Mucosa of stomach (tissue), 1 donor: Measurements from ENCODE around the gene NCKAP5.
"Not testable (repeated sequence)": the region's sequence is repeated elsewhere in the genome, so short reads cannot be mapped to it uniquely, and the experiment has no call there.

Experiments used
- H3K27me3 ChIP-seq: one replicate; pipeline ENCODE4 v1.7.0; 2013; ENCODE audit warnings: mild to moderate bottlenecking, low read length; ENCODE audit not compliant: control insufficient read depth, insufficient read depth
- H3K36me3 ChIP-seq: one replicate; pipeline ENCODE4 v1.7.0; 2013; ENCODE audit warnings: low read length; ENCODE audit not compliant: control insufficient read depth, insufficient read depth
- H3K4me1 ChIP-seq: one replicate; pipeline ENCODE4 v1.7.0; 2013; ENCODE audit warnings: mild to moderate bottlenecking, low read length; ENCODE audit not compliant: control insufficient read depth, insufficient read depth
- H3K4me3 ChIP-seq: one replicate; pipeline ENCODE4 v1.7.0; 2013; ENCODE audit warnings: low read length
- H3K9ac ChIP-seq: one replicate; pipeline ENCODE4 v1.7.0; 2013; ENCODE audit warnings: mild to moderate bottlenecking, low read length, moderate library complexity
- H3K9me3 ChIP-seq: one replicate; pipeline ENCODE4 v1.7.0; 2013; ENCODE audit warnings: mild to moderate bottlenecking, low read length, moderate library complexity; ENCODE audit not compliant: control insufficient read depth
- donor health status: Pancreatic carcinoma.

Gene NCKAP5

DNA sequence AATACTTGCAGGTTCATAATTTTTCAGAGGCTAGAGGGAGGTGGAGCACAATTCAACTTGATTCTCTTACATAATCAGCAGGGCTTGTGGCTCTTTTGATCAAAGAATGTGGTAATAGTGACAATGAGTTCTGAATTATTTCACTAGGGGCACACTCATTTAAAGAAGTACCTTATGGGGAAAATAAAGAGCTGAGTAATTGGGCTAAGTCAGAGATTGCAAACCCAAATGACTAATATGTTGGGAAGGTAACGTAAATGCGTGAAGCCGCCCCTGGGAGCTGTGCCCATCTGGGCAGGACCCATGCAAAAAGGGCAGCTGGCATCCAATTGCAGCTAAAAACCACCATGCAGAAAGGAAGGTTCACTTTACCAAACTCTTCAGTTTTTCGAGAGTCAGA lies 35.3 kb downstream of the NCKAP5 start:
- H3K27me3 ChIP-seq = no peaks in the 10 kb centered on the region

DNA sequence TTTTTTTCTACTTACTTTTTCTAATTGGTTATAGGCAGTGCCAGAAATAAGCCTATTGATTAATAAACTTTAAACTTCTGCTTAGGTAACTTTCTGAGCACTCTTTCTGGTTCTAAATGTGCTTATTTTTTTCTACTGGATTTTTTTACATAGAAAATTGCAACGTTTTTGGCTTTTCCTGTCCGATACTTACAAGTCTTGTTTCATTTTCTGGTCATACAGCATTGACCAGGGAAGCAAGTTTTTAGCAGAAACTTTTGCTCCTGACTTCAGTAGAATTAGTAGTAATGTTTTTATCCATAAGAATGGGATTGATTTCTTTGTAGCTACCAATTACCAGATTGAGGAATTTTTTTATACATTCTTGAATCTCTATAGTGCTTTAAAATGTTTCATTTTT lies 36.9 kb downstream of the NCKAP5 start:
- Histone ChIP-seq H3K36me3 (no peaks in the 10 kb centered on the region), H3K9me3 (no peaks in the 10 kb centered on the region), H3K4me1 (no peaks in the 10 kb centered on the region), H3K27me3 (no peaks in the 10 kb centered on the region), H3K9ac (no peak overlapping the region), H3K4me3 (no peak overlapping the region)

More for the DNA sequence above, 35.3 kb downstream of the NCKAP5 start:
- no peak overlapping the region for H3K9ac ChIP-seq
- no peaks in the 10 kb centered on the region for H3K36me3 ChIP-seq
- no peaks in the 10 kb centered on the region for H3K4me1 ChIP-seq
- H3K4me3 ChIP-seq = no peak overlapping the region
- H3K9me3 ChIP-seq = no peaks in the 10 kb centered on the region

DNA sequence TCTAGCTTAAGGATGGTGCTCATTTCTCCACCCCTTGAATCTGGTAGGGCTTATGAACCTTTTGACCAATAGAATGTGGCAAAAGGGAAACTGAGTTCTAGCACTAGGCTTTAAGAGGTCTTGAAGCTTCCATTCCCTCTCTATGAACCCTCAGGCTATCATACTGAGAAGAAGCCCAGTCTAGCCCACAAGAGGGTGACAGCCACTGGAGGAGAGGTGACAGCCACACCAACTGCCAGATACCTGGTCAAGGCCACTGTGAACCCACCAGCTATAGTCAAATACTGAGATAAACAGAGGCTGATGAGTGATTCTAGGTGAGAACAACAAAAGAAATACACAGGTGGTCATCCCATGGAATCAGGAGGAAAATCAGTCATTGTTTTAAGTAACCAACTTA lies 37.6 kb downstream of the NCKAP5 start:
- Histone ChIP-seq H3K36me3 (no peaks in the 10 kb centered on the region), H3K27me3 (no peaks in the 10 kb centered on the region), H3K9me3 (no peaks in the 10 kb centered on the region), H3K4me3 (no peak overlapping the region), H3K4me1 (no peaks in the 10 kb centered on the region), H3K9ac (no peak overlapping the region)

DNA sequence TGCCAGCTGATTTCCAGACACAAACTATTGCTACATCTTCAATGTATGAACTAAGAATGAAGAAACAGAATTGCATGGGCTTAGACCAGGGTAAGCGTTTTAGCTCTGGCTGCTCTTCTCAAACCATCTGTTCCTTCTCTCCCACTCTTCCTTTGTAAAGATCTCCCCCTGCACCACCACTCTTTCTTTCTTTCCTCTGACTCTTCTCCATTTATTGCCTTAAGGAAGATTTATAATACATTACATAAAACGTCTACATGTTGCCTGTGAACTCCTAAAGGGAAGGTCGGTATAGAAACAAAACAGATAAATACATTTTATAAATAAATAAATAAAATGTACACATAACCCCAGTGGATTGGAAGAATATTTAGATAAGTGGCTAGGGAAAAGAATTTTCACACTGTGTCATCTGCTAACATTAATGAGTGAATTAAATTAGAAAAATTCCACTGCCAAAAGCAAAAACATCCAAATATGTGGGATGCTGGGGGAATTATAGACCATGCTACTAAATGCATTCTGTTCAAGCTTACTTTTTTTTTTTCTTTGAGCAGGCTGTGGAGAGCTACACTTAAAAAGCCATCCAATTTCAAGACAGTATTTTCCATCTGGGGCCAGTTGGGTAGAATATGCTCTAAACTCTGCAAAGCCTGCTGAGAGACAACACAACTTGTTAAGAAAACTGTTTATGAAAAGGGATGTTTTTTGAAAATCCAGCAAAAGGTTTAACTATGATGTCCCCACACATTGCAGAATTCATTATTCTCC lies 41.5 kb downstream of the NCKAP5 start:
- no peaks in the 10 kb centered on the region for H3K4me1 ChIP-seq
- H3K4me3 ChIP-seq = no peak overlapping the region
- H3K36me3 ChIP-seq = no peaks in the 10 kb centered on the region
- no peaks in the 10 kb centered on the region for H3K9me3 ChIP-seq
- H3K9ac ChIP-seq = no peak overlapping the region
- no peaks in the 10 kb centered on the region for H3K27me3 ChIP-seq

DNA sequence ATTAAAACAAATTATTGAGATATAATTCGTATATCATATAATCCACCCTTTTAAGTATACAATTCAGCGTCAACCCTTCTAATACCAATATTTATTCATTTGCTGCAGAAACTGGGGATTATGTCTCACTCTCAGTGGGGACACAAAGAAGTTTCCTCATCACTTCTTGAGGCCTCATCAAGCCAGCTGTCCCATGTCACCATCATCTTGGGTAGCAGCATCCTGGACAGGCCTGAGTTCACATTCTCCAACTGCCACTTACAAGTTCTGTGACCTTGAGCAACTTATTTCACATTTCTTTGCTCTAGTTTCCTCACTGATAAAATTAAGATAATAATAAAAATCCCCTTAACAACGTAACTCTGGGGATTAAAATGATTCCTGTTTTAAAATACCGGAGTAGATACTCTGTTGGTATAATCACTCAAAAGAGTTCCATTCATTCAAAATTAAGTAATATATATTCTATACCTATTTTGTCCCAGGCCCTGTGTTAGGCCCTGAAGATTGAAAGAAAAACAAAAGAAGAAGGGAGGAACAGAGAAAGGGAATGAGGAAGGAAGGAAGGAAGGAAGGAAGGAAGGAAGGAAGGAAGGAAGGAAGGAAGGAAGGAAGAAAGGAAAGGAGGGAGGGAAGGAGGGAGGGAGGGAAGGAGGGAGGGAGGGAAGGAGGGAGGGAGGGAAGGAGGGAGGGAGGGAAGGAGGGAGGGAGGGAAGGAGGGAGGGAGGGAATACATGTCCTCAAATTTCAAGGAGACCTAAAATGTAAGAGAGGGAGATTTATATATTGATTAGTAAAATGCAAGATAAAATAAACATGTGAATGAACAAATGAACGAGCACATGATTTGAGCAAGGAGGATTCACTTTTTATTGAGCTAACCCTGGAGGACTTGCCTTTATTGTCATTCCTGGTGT lies 42.4 kb downstream of the NCKAP5 start:
- Histone ChIP-seq H3K9me3 (no peaks in the 10 kb centered on the region), H3K36me3 (no peaks in the 10 kb centered on the region), H3K4me1 (no peaks in the 10 kb centered on the region), H3K9ac (no peak overlapping the region), H3K27me3 (no peaks in the 10 kb centered on the region), H3K4me3 (no peak overlapping the region)

DNA sequence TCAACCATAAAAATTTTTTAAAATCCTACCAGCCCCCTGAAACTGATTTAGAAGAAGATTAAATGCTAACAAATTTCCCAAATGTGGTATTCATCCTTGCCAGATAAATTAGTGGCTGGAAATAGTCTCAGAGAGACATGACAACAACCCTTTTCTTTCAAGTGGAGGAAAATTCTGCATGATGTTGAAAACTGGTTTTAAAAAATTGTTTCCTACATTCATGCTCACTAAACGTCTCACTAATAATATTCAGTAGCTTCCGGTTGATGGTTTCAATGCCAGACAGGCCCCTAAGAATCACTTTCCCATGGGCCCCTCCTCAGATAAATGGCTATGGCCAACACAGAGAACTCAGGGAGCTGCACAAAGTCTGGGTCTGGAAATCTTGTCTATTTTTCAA lies 43.2 kb downstream of the NCKAP5 start:
- no peaks in the 10 kb centered on the region for H3K9me3 ChIP-seq
- no peaks in the 10 kb centered on the region for H3K36me3 ChIP-seq
- no peaks in the 10 kb centered on the region for H3K27me3 ChIP-seq
- no peak overlapping the region for H3K4me3 ChIP-seq
- H3K9ac ChIP-seq = no peak overlapping the region
- no peaks in the 10 kb centered on the region for H3K4me1 ChIP-seq

DNA sequence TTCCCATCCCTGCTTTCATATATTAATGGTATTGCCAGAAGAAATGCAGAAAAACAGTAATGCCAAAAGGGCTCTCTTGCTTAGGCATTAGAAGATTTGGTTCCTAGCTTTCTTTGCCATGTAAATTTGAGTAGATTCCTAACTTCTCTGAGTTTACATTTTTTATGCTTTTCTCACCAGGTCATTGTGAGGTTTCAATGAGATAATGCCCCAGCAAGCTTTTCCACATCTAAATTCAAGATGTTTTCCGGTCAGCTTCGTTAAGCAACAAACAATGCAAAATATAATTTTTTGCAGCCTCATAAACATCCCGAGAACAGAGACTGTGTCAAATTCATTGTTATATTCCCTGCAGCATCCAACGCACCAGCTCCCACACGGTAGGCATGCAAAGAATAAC lies 44.9 kb downstream of the NCKAP5 start:
- Histone ChIP-seq H3K27me3 (no peaks in the 10 kb centered on the region), H3K4me1 (no peaks in the 10 kb centered on the region), H3K4me3 (no peak overlapping the region), H3K36me3 (no peaks in the 10 kb centered on the region), H3K9me3 (no peaks in the 10 kb centered on the region), H3K9ac (no peak overlapping the region)

DNA sequence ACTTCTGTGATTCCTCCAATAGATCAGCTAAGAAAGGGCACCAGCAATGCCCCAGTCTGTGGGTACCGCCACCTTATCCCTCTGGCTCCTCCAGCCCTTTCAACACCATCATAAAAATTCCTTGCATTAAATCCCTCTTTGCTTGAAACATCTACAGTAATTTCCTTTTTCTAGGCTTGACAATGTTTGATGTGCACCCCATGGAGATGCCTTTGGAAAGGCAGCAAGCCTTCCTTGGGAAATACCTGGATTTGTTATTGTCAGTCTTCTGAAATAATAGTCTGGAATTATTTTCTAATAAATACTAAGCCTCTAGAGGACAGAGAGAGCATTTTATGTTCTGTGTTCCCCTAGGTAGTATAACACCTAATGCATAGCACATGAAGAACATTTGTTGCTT lies 46.1 kb downstream of the NCKAP5 start:
- Histone ChIP-seq H3K4me1 (no peaks in the 10 kb centered on the region), H3K9ac (no peak overlapping the region), H3K27me3 (no peaks in the 10 kb centered on the region), H3K9me3 (no peaks in the 10 kb centered on the region), H3K36me3 (no peaks in the 10 kb centered on the region), H3K4me3 (no peak overlapping the region)

DNA sequence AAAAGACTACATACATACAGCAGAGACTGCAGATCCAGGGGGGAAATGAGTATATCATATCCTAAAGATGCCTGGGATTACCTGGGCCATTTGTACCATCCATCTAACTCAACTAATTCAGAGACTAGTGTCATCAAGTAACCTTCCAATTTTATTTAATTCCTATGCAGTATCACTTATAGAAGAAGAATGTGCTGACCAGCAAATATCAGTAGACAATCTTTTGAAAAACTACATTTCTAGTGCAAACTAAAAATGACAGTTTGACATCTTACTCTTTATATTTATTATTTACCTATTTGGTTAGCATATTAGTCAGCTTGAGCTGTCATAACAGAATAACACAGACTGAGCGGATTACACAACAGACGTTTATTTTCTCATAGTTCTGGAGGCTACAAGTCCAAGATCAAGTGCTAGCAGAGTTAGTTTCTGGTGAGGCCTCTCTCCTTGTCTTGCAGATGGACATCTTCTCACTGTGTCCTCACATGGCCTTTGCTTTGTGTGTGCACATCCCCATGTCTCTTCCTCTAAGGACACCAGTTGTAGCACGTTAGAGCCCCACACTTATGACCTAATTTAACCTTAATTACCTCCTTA lies 47.0 kb downstream of the NCKAP5 start:
- no peaks in the 10 kb centered on the region for H3K36me3 ChIP-seq
- H3K9me3 ChIP-seq = no peaks in the 10 kb centered on the region
- H3K4me1 ChIP-seq = no peaks in the 10 kb centered on the region

DNA sequence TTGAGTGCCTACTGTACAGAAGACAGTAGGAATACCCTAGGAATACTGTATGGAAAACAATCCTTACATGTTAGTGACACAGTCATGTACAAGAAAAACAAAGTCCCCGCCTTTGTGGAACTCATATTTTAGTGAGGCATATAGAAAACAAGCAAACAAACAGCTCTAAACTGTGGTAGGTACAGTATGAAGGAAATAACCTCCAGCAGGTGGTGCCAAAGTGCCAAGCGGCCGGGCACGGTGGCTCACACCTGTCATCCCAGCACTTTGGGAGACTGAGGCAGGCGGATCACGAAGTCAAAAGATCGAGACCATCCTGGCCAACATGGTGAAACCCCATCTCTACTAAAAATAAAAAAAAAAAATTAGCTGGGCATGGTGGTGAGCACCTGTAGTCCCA lies 48.6 kb downstream of the NCKAP5 start:
- not testable (repeated sequence) for H3K27me3 ChIP-seq, H3K4me1 ChIP-seq, H3K9ac ChIP-seq, H3K9me3 ChIP-seq, H3K36me3 ChIP-seq, H3K4me3 ChIP-seq

More for the DNA sequence above, 47.0 kb downstream of the NCKAP5 start:
- Histone ChIP-seq H3K27me3 (no peaks in the 10 kb centered on the region), H3K4me3 (no peak overlapping the region), H3K9ac (no peak overlapping the region)

DNA sequence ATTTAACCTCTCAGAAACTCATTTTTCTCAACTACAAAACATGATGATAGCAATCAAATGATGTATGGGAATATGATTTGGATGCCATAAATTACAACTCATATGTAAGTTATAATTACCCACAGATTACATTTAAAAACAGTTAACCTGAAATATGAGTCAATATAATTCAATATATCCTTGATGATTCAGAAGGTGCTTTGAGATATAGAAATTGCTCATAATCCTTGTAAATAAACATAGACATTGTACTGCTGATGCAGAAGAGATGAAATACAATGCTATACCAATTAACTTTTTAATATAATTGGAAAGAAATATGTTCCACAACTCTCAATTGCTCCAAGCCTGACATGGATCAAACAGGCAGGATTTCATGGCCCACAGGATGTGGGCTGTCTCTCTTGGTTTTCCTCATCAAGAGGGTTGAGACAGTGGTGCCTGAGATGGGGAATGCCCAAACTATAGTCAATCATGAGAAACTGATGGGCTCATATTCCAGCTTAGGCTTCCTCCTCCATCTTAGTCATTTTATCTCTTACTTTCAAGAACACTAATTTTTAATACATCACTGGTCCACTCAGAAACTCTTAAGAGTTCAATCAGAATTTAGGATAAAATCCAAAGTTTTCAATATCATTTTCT lies 49.4 kb downstream of the NCKAP5 start:
- Histone ChIP-seq H3K4me3 (no peak overlapping the region), H3K9ac (no peak overlapping the region), H3K36me3 (no peaks in the 10 kb centered on the region), H3K27me3 (no peaks in the 10 kb centered on the region), H3K4me1 (no peaks in the 10 kb centered on the region), H3K9me3 (no peaks in the 10 kb centered on the region)

DNA sequence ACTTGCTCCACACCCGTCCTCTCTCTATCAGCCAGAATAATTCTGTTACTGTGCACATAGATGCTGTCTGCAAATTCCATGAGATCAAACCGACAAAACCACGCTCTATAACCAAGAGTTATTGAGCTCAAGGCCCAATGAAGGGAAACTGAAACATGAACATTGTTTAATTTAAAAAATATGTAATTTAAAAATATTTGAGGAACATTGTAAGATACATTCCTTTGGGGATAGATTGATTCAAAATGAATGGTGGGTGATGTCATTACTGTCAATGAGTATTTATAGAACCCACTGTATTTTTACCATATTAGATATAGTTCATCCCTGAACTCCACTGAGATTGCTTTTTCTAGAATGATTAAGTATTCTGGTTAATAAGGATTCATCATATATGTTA lies 50.4 kb downstream of the NCKAP5 start:
- H3K4me3 ChIP-seq = no peak overlapping the region
- no peaks in the 10 kb centered on the region for H3K27me3 ChIP-seq
- H3K36me3 ChIP-seq = no peaks in the 10 kb centered on the region
- no peak overlapping the region for H3K9ac ChIP-seq
- no peaks in the 10 kb centered on the region for H3K4me1 ChIP-seq
- no peaks in the 10 kb centered on the region for H3K9me3 ChIP-seq
